Measurements from ENCODE around the gene RPL35.

Gene RPL35

DNA sequence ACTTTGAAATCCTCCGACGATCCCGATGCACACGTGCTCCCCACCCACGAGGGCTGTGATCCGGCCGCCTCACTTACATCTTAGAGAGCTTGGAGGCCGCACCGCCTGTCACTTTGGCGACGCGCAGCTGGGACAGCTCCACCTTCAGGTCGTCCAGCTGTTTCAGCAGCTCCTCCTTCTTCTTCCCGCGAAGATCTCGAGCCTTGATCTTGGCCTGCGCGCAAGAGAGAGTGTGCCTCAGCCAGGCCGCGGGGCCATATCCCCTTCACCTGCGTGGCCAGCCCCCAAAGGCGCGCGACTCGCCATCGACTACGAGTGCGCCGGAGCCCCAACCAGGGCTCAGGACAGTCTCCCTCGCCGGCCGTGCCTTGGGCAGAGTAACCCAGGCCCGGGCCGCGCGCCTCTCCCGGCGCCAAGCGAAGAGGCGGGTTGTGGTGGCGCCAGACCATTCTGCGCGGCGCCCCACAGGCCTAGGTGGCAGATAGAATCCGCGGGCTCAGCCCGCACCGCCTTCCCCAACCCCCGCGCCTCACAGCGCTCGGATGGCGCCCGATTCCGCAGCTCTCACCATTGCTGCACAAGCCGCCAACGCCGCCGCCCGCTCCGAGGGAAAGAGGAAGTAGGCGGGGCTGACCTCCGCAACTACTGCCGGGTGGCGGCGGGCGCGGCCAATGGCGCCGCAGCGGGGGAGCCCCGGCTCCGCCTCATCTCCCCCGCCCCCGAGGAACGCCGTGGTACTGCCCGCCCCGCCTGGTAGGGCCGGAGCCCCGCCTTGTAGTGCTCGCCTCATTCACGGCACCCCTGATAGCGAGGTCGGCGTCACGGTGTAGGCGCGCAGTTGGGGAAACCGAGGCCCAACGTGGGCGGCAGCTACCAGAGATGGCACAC lies at the start of gene RPL35, which contains the start of gene ARPC5L:
RPL35 (minus strand) TSS at position 616 of the 888 bp plus-strand sequence; CDS start at position 571, 45 bp downstream.
ARPC5L (plus strand) TSS at position 789 of the 888 bp plus-strand sequence. CDS start 7,161 bp downstream, outside the sequence.
- Histone ChIP-seq H3K9me3 (no peaks in the 10 kb centered on the region), H3K36me3 (peaks cover 33 to 45% (median 37%) of the 10 kb centered on the region in 3 donors), H3K4me3 (peak within 1 kb of the TSS; percentile 60 to 78), H3K27me3 (no peaks in the 10 kb centered on the region), H3K4me1 (peaks cover 0 to 25% (median 23%) of the 10 kb centered on the region in 4 donors), H3K27ac (peak within 1 kb of the TSS; percentile 81 to 84)
- TF ChIP-seq CTCF (IDR thresholded peaks at IDR 0.05) = peak; percentile 17 to 25
- intact Hi-C loops (cut with DNase I; ENCODE audit: low total_unique reads) = loop anchor here (10.0 kb wide), 1 partner anchor 283 kb away; the partner anchor contains the start of gene SCAI
- DNase-seq = peak; percentile 92 to 96

- Histone ChIP-seq H3K36me3 (peaks cover 18 to 97% (median 55%) of the 10 kb centered on the region in 3 donors), H3K27ac (no peak overlapping the region), H3K4me3 (no peak overlapping the region), H3K9me3 (no peaks in the 10 kb centered on the region), H3K27me3 (no peaks in the 10 kb centered on the region), H3K4me1 (no peaks in the 10 kb centered on the region)
- TF ChIP-seq CTCF (IDR thresholded peaks at IDR 0.05) = no peak
- intact Hi-C loops (cut with DNase I; ENCODE audit: low total_unique reads) = no loop called here
- DNase-seq = no peak
Observed at GRCh38 chr9:124908098-124908497, 46.3 kb upstream of the RPL35 start.

DNA sequence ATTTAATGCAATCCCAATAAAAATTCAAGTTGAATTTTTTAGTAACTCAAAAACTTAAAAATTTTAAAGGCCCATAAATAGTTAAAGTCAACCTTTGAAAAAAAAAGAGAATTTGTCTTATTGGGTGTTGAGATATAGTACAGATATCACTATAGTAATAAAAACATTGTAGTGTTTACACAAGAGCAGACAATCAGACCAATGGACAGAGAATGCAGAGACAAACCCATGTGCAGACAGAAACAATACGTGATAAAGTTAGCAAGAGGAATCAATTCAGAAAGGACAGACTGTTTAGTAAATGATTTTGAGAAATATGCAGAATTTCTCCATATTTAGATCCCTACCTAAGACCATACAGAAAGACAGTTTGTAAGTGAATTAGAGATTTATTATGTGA lies 45.2 kb upstream of the RPL35 start:
- no peaks in the 10 kb centered on the region for H3K9me3 ChIP-seq
- H3K4me1 ChIP-seq = no peaks in the 10 kb centered on the region
- intact Hi-C loops (cut with DNase I; ENCODE audit: low total_unique reads) = no loop called here
- TF ChIP-seq CTCF (IDR thresholded peaks at IDR 0.05) = no peak
- H3K4me3 ChIP-seq = no peak overlapping the region
- DNase-seq = no peak
- H3K27ac ChIP-seq = no peak overlapping the region
- H3K36me3 ChIP-seq = peaks cover 18 to 95% (median 54%) of the 10 kb centered on the region in 3 donors
- no peaks in the 10 kb centered on the region for H3K27me3 ChIP-seq

DNA sequence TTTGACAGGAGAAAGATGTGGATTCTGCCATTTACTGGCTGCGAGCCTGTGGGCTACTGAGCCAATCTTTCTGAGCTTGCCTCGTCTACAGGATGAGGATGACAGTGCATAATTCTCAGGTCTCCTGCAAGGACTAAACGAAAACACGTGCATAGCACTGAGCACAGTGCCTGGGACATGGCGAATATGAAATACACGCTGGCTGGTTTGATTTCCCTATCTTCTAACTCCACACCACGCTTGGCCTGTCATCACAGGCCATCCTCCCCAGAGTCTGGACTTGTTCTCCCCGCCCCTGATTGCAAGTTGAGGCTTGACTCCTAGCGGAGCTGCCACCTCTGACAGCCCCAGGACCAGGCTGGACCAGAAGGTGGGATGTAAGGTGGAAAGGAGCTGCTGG lies 38.1 kb upstream of the RPL35 start:
- H3K36me3 ChIP-seq = peaks cover 28 to 87% (median 49%) of the 10 kb centered on the region in 3 donors
- no peak overlapping the region for H3K4me3 ChIP-seq
- TF ChIP-seq CTCF (IDR thresholded peaks at IDR 0.05) = no peak
- DNase-seq = no peak
- no peaks in the 10 kb centered on the region for H3K9me3 ChIP-seq
- no peaks in the 10 kb centered on the region for H3K27me3 ChIP-seq
- H3K27ac ChIP-seq = no peak overlapping the region
- intact Hi-C loops (cut with DNase I; ENCODE audit: low total_unique reads) = no loop called here
- no peaks in the 10 kb centered on the region for H3K4me1 ChIP-seq

- DNase-seq = no peak
- Histone ChIP-seq H3K27ac (no peak overlapping the region), H3K4me3 (no peak overlapping the region), H3K27me3 (no peaks in the 10 kb centered on the region), H3K9me3 (no peaks in the 10 kb centered on the region), H3K4me1 (no peaks in the 10 kb centered on the region), H3K36me3 (peaks cover 42 to 89% (median 55%) of the 10 kb centered on the region in 3 donors)
- no peak for TF ChIP-seq CTCF (IDR thresholded peaks at IDR 0.05)
- intact Hi-C loops (cut with DNase I; ENCODE audit: low total_unique reads) = no loop called here
Observed at GRCh38 chr9:124897570-124898460, 36.1 kb upstream of the RPL35 start.

Measured in tibial artery (tissue), 4 donors.